Measurements from ENCODE around the gene PCDHGA9. TPM values are rescaled to one million over a fixed set of nuclear protein-coding genes. Genes with fewer than 3 reads are reported as not detected.
"Not testable (repeated sequence)": the region's sequence is repeated elsewhere in the genome, so short reads cannot be mapped to it uniquely, and the experiment has no call there.

Gene PCDHGA9
- total RNA-seq, 3 donors from 2014 or later (not counting 1 experiment from before 2014, with no cell fraction given) = 0.61 to 1.7 (median 1.0) TPM

DNA sequence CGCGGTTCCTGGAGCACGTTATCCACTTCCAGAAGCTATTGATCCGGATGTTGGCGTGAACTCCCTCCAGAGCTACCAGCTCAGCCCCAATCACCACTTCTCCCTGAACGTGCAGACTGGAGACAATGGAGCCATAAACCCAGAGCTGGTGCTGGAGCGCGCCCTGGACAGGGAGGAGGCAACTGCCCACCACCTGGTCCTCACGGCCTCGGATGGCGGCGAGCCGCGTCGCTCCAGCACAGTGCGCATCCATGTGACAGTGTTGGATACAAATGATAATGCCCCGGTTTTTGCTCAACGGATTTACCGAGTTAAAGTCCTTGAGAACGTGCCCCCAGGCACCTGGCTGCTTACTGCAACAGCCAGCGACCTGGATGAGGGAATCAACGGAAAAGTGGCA, 809 bp downstream of the PCDHGA9 start:
- H3K27ac Mint-ChIP-seq = no peak overlapping the region
- peaks cover 11% of the 10 kb centered on the region for H3K4me1 ChIP-seq (ENCODE audit: control insufficient read depth, insufficient read depth, low read length)
- TF ChIP-seq, protein P1, sequence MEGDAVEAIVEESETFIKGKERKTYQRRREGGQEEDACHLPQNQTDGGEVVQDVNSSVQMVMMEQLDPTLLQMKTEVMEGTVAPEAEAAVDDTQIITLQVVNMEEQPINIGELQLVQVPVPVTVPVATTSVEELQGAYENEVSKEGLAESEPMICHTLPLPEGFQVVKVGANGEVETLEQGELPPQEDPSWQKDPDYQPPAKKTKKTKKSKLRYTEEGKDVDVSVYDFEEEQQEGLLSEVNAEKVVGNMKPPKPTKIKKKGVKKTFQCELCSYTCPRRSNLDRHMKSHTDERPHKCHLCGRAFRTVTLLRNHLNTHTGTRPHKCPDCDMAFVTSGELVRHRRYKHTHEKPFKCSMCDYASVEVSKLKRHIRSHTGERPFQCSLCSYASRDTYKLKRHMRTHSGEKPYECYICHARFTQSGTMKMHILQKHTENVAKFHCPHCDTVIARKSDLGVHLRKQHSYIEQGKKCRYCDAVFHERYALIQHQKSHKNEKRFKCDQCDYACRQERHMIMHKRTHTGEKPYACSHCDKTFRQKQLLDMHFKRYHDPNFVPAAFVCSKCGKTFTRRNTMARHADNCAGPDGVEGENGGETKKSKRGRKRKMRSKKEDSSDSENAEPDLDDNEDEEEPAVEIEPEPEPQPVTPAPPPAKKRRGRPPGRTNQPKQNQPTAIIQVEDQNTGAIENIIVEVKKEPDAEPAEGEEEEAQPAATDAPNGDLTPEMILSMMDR (IDR thresholded peaks at IDR 0.05) = no peak
- H3K36me3 ChIP-seq (ENCODE audit: control insufficient read depth, insufficient read depth, low read length) = no peaks in the 10 kb centered on the region
- no peak overlapping the region for H3K4me3 ChIP-seq (ENCODE audit: low read length)
- H3K27me3 Mint-ChIP-seq (ENCODE audit: low read depth in 2 of 2) = peaks cover 57 to 59% of the 10 kb centered on the region in 2 donors
- 40% methylated on average over 22 of the region's 22 CpGs for WGBS (ENCODE audit: insufficient coverage)
- H3K4me3 Mint-ChIP-seq = peak overlapping the region; percentile 85
- ATAC-seq (no peak), DNase-seq (no peak)
- H3K9me3 ChIP-seq (ENCODE audit: control insufficient read depth, insufficient read depth, low read length) = peaks cover 30% of the 10 kb centered on the region
- peaks cover 0 to 5% of the 10 kb centered on the region in 2 donors for H3K9me3 Mint-ChIP-seq
- no peak overlapping the region for H3K27ac ChIP-seq (ENCODE audit: low read length)
- intact Hi-C loops (cut with micrococcal nuclease) = no loop called here
- H3K36me3 Mint-ChIP-seq = peaks cover 5% of the 10 kb centered on the region
- H3K4me1 Mint-ChIP-seq = peaks cover 12 to 22% of the 10 kb centered on the region in 2 donors
- peaks cover 59% of the 10 kb centered on the region for H3K27me3 ChIP-seq (ENCODE audit: control insufficient read depth, insufficient read depth, low read length)

DNA sequence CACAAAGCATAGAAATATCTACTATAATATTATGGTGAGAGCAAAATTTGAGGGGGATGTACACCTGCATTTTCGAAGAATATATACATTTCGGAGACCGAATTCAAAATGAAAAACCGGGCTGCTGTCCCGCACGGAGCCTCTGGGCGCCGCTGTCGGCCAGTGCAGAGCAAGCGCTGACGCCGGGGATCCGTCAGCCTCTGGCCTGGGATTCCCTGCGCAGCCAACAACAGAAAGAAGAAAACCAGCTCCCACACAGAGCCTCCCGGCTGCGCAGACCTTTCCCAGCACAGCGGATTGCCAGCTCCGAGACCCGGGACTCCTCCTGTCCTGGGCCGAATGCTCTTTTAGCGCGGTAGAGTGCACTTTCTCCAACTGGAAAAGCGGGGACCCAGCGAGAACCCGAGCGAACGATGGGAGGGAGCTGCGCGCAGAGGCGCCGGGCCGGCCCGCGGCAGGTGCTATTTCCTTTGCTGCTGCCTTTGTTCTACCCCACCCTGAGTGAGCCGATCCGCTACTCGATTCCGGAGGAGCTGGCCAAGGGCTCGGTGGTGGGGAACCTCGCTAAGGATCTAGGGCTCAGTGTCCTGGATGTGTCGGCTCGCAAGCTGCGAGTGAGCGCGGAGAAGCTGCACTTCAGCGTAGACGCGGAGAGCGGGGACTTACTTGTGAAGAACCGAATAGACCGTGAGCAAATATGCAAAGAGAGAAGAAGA, 5.4 kb downstream of the PCDHGA9 start, which contains the start of gene PCDHGB6:
Gene PCDHGB6 (plus strand): TSS at position 232 of the 716 bp plus-strand sequence. CDS start 182 bp downstream, at position 414.
- intact Hi-C loops (cut with micrococcal nuclease); H3K36me3 ChIP-seq (ENCODE audit: control insufficient read depth, insufficient read depth, low read length): not testable (repeated sequence)

DNA sequence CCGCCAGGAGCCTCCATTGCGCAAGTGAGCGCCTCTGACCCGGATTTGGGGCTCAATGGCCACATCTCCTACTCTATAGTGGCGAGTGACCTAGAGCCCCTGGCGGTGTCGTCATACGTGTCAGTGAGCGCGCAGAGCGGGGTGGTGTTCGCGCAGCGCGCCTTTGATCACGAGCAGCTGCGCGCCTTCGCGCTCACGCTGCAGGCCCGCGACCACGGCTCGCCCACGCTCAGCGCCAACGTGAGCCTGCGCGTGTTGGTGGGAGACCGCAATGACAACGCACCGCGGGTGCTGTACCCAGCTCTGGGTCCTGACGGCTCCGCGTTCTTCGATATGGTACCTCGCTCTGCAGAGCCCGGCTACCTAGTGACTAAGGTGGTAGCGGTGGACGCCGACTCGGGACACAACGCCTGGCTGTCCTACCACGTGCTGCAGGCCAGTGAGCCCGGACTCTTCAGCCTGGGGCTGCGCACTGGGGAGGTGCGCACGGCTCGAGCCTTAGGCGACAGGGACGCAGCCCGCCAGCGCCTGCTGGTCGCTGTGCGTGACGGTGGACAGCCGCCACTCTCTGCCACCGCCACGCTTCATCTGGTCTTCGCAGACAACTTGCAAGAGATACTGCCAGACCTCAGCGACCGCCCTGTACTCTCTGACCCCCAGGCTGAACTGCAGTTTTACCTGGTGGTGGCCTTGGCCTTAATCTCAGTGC, 7.2 kb downstream of the PCDHGA9 start:
- no peak for ATAC-seq
- Mint-ChIP-seq H3K27me3 (ENCODE audit: low read depth in 2 of 2) (peaks cover 47 to 52% of the 10 kb centered on the region in 2 donors), H3K36me3 (peaks cover 31% of the 10 kb centered on the region), H3K4me1 (peaks cover 34 to 49% of the 10 kb centered on the region in 2 donors), H3K4me3 (no peak overlapping the region), H3K27ac (peak overlapping the region; percentile 70 to 82), H3K9me3 (peaks cover 2 to 7% of the 10 kb centered on the region in 2 donors)
- no peak for DNase-seq
- H3K27ac ChIP-seq (ENCODE audit: low read length) = no peak overlapping the region
- H3K36me3 ChIP-seq (ENCODE audit: control insufficient read depth, insufficient read depth, low read length) = no peaks in the 10 kb centered on the region
- H3K4me3 ChIP-seq (ENCODE audit: low read length) = no peak overlapping the region
- 39% methylated on average over 64 of the region's 64 CpGs for WGBS (ENCODE audit: insufficient coverage)
- TF ChIP-seq, protein P1 (IDR thresholded peaks at IDR 0.05) = no peak
- intact Hi-C loops (cut with micrococcal nuclease) = loop anchor here (5.0 kb wide), 1 partner anchor 103 kb away; no protein-coding TSS in a partner anchor
- peaks cover 20% of the 10 kb centered on the region for H3K4me1 ChIP-seq (ENCODE audit: control insufficient read depth, insufficient read depth, low read length)
- H3K9me3 ChIP-seq (ENCODE audit: control insufficient read depth, insufficient read depth, low read length) = peaks cover 24% of the 10 kb centered on the region
- peaks cover 62% of the 10 kb centered on the region for H3K27me3 ChIP-seq (ENCODE audit: control insufficient read depth, insufficient read depth, low read length)

More for the DNA sequence above, 5.4 kb downstream of the PCDHGA9 start, which contains the start of gene PCDHGB6:
- not testable (repeated sequence) for H3K9me3 Mint-ChIP-seq
- Mint-ChIP-seq H3K27ac (peak within 1 kb of the TSS; percentile 74 to 80), H3K36me3 (peaks cover 21% of the 10 kb centered on the region), H3K4me3 (peak within 1 kb of the TSS; percentile 87), H3K4me1 (peaks cover 17 to 33% of the 10 kb centered on the region in 2 donors), H3K27me3 (ENCODE audit: low read depth in 2 of 2) (peaks cover 44 to 49% of the 10 kb centered on the region in 2 donors)
- ATAC-seq = peak; percentile 77 to 82 (median 80)
- Histone ChIP-seq H3K27ac (ENCODE audit: low read length) (peak within 1 kb of the TSS; percentile 42), H3K27me3 (ENCODE audit: control insufficient read depth, insufficient read depth, low read length) (peaks cover 57% of the 10 kb centered on the region), H3K4me3 (ENCODE audit: low read length) (peak within 1 kb of the TSS; percentile 25), H3K9me3 (ENCODE audit: control insufficient read depth, insufficient read depth, low read length) (peaks cover 25% of the 10 kb centered on the region), H3K4me1 (ENCODE audit: control insufficient read depth, insufficient read depth, low read length) (peaks cover 13% of the 10 kb centered on the region)
- DNase-seq = peak; percentile 43 to 49
- TF ChIP-seq, protein P1 (IDR thresholded peaks at IDR 0.05) = peak; percentile 54
- WGBS (ENCODE audit: insufficient coverage) = 14% methylated on average over 46 of the region's 51 CpGs
